Left kidney (tissue), 2 donors: ENCODE results near the gene LIPE. TPM values are rescaled to one million over a fixed set of nuclear protein-coding genes. Genes with fewer than 3 reads are reported as not detected.

Source experiments
- DNase-seq: peaks from one replicate; pipeline ENCODE4 v3.0.0-alpha.2; 2013
- polyA plus RNA-seq: library from polyadenylated mRNA; unstranded; fragments of 120-200 nt; gene quantifications from one replicate; pipeline ENCODE4 v1.2.1, GENCODE V29; 2013; ENCODE audit not compliant: insufficient read length

Gene LIPE
- polyA plus RNA-seq, 1 donor = 10.0 TPM

DNA sequence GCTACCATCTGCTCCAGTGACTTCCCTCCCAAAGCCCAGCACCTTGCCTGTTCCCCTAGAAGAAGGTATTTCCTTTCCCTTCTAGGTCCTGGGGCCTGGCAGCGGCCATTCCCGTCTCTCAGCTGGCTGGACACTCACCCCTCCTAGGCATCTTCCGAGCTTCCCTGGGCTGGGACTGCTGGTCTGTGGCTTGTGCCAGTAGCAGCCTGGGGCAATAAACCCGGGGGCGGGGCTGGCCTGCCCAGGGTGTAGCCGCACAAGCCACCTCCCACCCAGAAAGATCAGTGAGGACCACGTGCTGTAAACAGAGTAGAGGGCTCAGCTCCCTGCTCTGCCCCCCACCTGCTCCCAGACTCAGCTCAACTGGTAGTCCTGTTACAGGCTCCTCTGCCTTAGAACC lies 15.0 kb downstream of the LIPE start:
- no peak for DNase-seq

DNA sequence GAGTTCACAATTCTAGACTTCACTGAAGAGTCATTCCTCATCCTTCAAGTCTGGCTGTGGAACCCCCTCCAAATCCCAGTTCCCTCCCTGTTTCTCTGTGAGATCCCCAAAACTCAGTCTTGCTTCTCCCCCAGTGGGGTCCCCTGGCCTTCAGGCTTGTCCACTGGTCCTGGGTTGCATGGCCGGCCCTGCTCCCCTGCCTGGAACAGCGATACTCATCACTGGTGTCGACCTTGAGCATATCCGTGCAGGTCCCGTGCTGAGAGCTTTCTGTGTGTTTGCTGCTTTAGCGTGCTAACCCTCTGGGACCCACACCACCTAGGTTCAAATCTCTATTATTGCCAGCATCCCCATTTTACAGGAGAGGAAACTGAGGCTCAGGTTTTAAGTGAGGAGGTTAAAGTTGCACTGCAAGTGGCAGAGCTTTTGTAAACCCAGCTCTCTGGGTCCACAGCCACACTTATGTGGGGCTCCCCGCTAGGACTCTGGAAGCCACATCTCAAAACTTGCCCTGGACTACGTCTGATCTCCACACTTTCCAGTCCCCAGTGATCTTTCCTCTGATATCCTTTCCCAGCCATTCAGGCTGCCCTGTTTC lies 15.5 kb downstream of the LIPE start:
- DNase-seq = no peak

DNA sequence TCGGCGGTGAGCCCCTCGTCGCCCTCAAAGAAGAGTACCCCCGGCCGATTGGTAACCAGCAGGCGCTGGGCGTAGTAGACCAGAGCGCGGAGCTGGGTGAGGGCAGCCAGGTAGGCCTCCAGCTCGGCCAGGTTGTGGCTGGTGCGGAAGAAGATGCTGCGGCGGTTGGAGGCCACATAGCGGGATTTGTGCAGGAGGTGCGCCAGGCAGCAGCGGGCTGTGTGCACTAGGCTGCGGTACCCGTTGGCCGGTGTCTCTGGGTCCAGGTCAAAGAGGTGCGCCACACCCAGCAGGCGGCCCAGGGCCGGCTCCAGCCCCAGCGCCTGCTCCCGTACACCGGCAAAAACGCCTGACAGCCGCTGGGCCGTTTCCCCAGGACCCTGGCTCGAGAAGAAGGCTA lies 16.8 kb downstream of the LIPE start:
- no peak for DNase-seq

DNA sequence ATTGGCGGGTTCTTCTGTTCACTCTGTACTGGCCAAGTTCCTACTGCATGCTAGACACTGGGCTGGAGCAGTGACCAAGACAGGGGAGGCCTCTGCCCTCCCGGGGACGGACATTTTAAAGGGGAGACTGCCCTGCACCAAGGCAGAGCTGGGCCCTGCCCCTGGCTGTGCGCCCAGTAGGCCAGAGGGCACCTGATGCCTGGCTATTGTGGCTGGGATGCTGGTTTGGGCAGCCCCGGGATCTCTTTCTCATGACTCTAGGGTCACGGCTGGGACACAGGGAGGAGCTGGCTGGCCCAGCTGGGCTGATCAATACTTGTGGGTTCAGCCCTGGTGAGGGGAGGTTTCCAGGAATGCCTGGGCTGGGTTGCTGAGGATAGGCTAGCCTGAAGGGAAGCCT lies 17.7 kb downstream of the LIPE start:
- DNase-seq = no peak

DNA sequence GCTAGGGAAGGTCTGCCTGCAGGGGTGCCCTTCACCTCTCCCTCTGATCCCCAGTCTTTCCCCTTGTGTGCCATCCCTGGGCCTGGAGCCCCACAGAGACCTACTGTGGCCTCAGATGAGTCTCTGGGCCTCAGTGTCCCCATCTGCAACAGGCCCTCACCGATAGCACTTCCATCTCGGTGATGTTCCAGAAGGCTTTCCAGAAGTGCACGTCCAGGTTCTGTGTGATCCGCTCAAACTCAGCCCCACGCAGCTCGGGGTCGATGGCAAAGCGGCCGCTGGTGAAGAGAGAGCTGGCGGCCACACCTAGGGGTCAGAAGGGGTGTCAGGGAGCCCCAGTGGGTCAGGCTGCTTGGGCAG lies 19.4 kb downstream of the LIPE start:
- no peak for DNase-seq

DNA sequence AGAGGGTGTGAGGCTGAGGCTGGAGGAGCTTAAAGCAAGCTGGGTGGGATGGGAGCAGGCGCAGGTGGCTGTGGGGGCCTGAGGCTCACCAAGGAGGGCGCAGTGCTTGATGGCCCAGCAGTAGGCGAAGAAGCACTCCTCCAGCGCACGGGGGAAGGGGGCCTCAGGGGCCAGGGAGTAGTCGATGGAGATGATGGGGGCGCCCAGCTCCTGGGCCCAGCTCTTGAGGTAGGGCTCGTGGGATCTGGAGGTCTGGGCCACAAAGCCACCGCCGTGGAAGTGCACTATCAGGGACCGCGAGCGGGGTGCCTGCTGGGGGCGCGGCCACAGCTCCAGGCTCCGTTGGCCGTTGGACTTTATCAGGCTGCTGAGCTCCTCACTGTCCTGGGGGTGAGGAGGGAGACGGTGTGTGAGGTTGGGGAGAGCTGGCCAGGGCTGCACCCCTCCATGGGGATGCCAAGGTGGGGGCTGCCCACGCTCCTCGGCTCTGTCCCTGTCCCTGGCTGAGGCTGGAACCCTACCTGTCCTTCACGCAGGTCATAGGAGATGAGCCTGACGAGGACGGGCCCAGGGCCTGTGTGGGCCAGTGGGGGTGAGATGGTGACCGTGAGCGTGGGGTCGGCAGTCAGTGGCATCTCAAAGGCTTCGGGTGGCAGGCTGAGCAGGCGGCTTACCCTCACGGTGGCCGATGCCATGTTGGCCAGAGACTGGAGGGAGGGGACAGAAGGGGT lies 19.9 kb downstream of the LIPE start:
- no peak for DNase-seq

DNA sequence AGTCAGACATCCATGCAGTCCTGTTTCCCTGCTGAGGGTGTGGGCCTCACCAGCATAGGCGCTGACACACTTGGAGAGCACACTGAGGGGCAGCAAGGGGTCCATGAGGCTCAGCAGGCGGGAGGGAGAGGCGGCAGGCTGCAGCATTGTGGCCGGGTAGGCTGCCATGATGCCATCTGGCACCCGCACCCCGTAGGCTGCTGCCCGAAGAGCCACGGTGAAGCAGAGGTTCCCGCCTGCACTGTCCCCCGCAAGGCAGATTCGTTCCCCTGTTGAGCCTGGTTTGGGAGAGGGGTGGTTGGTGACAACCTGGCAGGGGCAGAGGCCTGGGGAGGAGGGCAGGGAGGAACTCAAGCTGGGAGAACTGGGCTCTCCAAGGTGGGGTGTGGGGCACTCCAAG lies 21.1 kb downstream of the LIPE start:
- no peak for DNase-seq

DNA sequence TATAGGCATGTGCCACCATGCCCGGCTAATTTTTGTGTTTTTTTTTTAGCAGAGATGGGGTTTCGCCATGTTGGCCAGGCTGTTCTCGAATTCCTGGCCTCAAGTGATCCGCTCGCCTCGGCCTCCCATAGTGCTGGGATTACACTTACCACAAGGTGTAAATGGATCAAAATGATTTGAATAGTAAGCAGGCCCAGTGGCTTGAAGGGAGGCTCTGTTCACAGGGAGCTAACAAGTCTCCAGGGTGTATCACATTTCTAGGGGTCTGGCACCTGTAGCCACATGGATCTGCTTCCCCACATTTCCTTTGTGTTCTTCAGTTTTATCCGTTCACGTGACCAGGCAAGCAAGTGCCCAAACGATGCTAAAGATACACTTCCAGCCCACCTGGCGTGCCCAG lies 23.6 kb downstream of the LIPE start:
- no peak for DNase-seq

DNA sequence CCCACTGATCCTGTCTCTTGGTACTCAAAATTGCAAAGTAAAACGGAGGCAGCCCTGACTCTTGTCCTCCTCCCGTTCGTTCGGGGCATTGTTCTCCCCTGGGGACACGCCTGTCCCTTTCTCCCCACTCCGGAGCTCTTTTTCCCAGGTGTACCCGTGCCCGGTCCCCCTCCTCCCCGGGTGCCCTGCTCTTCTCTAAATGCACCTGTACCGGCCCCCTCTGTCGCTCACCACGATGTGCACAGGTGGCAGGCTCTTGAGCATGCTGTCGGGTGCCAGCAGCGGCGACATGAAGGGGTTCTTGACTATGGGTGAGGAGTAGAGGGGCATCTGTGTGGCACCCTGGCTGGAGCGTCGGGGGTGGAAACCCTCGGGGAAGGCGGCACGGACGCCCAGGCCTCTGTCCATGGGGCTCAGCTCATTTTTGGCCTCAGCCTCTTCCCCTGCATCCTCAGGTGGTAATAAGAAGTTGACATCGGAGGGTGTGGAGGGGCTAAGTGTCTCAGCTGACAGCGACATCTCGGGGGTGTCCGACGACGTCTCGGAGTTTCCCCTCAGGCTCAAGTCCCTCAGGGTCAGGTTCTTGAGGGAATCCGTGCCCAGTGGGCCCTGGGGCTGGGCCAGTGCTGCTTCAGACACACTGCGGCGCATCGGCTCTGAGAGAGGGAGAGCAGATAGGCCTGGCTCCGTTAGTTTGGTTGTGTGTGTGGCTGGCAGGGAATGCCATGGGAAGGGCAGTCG lies 24.6 kb downstream of the LIPE start:
- DNase-seq = no peak

DNA sequence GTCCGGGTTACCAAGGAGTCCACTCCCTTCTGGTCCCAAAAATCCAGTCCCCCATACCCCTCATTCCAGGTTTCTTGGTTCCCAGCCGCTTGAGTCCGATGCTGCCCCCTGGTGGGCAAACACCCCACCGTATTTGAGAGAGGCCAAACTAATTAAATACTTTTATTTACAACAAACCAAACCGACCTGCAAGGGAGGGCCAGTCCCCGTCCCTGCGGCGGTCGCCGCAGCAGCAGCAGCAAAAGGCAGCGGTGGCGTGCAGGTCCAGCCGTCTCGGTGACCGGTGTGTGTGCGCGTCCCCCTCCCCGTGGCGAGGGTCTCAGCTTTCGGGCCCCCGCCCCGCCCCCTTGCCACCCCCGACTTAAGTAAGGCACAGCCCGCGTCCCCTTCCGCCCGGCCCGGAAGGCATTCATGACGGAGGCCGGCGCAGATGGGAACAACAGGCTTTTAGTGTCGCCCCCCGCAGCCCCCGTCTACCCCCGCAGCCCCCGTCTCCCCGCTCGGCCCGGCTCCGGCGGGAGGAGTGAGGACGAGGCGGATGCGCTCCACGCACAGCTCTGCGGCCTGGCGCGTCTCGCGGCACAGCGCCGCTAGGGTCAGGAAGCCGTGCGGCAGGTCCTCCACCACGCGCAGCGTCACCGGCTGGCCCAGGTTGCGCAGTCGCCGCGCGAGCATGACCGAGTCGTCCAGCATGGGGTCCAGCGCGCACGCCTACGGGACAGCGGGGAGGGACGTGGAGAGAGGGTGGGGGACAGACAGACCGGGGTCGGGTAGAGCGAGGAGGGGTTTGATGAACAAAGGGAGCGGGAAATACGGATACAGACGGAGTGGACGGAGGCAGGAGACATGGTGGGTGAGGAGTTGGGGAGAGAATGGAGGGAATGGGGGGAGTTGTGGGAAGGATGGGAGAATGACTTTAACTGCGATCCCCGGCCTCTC lies 25.6 kb downstream of the LIPE start:
- DNase-seq = peak; percentile 88

DNA sequence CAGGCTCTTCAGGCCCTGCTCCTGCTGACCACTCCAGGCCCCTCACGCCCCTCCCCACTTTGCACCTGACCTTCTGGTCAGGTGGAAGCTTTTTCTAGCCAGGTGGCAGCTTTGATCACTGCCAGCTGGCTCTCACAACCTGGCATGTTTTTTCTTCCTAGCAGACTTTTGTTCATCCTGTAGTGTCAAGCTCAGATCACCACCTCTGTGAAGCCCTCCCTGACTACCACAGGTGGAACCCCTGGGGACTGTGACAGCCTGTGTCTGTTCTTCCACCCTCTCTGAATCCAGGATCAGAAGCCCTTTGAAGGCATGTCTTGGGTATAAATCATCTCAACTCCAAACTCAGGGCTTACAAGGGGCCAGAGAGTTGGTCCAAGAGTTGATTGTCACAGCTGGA lies 26.8 kb downstream of the LIPE start:
- DNase-seq = no peak

DNA sequence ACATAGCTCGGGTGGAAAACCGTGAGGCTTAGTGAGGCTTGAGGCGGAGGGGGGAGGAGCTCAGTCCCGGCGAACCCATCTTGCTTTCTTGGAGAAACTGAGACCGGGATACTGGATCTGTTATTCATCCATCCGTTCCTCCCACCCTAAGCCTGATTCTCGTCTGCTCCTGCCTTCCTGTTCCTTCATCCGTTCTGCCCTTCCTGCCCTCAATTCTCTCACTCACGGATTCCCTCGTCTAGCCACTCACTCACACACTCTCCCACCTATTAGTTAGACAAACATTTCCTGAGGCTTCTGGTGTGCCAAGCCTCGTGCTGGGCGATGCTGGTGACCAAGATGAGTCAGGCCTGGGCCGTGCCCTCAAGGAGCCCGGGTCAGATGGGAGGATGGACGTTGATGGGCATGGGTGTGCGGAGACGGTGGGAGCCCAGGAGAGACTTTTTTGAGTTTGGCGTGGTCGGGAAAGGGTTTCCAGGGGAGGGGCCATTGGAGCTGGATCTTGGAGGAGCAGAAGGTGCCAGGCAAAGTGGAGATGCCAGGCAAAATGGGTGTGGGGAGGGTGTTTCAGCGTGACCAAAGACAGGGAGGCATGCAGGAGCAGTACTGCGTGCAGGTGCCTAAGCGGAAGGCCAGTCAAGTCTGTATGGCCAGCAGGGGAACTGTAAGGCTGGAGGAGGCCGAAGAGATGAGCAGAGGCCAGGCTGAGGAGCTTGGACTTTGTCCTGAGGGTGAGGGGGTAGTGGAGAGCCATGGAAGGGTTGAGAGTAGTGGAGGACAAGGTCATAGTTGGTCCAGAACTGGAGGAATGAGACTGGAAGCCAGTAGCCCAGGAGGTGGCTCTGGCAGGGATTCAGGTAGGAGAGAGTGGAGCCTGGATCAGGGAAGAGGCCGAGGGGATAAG lies 29.7 kb downstream of the LIPE start:
- no peak for DNase-seq

DNA sequence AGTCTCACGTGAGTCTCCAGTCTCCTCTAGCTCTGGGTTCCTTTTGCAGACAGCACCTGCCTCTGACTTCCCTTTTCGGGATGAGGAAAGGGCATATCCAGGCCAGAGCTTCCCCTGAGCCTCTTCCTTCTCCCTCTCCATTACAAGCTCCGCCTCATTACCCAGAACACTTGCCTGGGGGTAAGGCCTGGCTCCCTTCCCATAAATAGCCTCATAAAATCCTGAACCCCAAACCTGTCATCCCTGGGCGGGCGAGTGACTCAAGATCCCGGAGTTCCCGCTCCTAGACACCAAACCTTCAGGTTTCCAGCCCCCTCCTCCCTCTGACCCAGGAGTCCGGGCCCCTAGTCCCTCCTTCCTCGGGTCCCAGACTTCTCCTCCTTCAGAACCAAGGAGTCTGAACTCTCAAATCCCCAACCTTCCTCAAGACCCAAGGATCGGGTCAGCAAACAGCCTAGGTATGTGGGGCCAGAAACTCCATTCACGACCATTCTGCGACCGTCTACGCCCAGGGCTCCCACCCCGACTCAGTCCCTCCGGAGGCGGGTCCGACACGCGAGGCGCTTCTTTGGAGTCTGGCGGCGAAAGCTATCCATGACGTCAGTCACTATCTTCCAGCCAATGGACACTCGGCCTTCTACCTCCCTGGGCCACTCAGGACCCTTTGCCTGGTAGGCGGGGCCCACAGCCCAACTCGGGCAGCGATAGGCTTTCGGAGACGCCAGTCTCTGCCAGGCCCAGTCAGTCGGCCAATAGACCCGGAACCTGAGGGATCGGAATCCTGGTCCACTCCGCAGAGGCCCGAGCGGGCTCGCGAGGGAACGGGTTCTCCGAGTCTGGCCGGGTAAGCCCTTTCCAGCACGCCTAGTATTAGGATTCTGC lies 30.6 kb downstream of the LIPE start:
- peak; percentile 98 for DNase-seq

DNA sequence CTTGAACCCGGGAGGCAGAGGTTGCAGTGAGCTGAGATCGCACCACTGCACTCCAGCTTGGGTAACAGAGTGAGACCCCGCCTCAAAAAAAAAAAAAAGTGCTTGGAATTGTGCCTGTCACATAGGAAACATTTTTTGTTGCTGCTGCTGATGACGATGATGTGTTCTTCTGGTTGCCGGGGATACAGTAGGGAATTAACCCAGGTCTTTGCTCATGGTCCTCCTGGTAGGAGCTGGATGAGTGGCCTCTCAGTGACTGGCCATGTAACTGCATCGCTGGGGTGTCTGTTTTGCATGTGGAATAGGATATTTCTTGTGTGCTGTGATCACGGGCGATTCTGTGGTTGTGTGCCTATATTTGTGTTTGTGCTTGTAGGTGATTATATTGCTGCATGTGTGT lies 32.4 kb downstream of the LIPE start:
- DNase-seq = no peak

DNA sequence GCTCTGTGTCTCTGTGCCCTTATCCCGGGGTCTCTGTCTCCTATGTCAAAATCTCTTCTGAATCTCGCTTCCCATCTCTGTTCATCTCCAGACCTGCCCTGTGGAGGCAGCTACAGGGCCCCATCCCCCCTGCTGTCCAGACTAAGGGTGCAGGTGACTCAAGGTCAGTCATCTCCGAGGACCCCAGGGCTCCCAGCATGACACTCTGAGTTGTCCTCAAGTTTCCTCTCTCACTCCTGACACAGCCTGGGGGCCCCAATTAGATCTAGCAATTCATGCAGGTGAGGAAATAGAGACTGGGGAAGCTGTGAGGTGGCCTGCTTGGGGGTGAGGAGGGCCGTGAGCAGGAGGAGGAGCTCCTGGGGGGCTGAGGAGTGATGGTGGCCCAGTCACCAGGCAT lies 35.0 kb downstream of the LIPE start:
- DNase-seq = no peak

DNA sequence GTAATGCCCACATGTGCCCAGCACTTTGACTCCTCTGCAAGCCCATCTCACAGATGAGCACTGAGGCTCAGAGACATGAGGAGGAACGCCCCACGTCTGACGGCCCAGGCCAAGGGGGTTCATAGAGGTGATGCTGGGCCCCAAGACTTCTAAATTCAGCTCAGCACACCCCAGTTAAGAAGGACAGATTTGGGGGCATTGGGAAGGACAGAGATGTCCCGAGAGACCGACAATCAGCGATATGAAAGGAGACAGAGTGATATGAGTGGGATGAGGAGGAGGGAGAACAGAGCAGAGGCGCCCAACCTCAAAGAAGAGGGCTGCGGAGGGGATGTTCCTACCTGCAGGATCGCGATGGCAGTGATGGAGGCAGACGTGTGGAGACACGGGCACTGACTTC lies 37.3 kb downstream of the LIPE start, which contains the start of gene CNFN:
TSS of gene CNFN (minus strand) at position 399 of the 400 bp plus-strand sequence. CDS start 1,260 bp downstream, outside the sequence.
- DNase-seq = no peak

DNA sequence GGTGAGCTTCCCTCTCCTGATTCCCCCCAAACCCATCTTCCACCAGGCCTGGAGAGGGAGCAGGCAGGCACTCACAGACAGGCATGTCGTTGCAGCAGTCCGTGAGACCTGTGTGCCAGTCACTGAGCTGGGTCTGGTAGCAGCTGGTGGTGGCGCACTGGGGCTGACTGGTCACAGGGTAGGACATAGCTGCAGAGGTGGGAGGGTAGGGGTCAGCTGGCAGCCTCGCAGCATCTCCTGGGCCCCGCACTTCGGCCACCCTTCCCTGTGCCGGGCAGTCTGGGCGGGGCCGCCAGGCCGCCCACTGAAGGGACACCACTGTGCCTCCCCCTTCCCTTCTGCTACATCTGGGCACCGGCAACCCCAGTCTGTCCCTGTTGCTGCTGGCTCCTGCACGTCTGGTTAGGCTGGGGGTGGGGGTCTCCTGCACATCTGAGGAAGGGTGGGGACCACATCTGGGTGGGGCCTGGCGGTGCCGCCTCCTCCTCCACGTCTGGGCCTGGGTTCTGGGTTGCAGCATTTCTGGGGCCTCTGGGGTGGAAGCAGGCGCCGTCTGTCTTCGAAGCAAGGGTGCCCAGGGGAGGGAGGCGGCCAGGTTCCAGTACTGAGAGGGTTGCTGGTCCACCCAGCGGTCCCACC lies 38.2 kb downstream of the LIPE start:
- no peak for DNase-seq

DNA sequence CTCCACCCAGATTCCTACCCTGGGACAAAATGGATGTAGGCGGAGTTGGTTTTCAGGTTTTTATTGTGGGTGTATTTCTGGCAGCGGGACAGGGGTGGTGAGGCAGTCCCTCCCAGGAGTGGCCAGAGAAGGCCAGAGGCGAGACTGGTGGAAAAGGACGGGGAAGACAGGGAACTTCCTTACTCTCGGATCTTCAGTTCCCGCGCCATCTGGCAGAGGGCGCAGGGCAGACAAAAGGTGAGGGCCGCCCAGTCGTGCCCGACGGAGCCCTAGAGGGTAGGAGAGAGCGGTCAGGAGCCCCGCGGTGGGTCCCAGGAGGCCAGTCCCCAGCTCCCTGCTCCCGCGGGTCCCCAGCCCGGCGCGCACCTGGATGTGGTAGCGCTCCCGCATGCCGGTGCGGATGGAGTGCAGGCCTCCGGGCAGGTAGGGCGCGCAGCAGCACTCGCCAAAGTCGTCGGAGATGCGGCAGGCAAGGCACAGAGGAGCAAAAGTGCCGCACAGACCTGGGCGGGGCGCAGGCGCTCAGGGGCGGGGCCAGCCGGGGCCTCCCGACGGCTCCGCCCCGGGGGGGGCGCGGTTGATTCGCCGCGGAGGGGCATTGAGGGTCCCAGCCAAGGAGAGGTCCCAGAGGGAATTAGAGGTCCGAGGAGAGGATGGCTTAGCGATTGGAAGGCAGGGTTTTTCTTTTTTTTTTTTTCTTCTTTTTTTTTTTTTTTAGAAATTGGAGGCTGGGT lies 40.0 kb downstream of the LIPE start:
- peak; percentile 51 for DNase-seq

DNA sequence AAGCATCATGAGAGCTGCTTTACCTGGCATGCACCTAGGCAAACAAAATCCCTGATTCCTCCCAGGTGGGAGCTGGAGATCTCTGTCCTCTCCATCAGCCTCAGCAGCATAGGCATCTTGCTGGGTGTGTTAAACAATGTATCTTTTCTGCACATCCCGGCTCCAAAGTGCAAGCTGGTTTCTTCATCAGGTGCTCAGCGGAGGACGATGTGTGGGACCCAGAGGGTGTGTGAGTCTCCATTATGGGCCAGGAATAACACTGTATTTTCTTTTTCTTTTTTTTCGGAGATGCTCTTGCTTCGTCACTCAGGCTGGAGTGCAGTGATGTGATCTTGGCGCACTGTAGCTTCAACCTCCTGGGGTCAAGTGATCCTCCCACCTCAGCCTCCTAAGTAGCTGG lies 47.0 kb downstream of the LIPE start:
- DNase-seq = no peak
